ENCODE measurements around the gene C12orf54.

C12orf54 gene

DNA sequence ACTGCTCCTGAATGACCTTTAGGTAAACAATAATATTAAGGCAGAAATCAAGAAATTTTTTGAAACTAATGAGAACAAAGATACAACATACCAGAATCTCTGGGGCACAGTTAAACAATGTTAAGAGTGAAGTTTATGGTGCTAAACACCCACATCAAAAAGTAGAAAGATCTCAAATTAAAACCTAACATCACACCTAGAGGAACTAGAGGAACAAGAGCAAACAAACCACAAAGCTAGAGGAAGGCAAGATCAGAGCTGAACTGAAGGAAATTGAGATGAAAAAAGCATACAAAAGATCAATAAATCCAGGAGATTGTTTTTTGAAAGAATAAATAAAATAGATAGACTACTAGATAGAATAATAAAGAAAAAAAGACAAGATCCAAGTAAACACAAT is 50.3 kb downstream of the C12orf54 start:
- no peaks in the 10 kb centered on the region for H3K27me3 Mint-ChIP-seq
- H3K9me3 Mint-ChIP-seq: peaks cover 2% of the 10 kb centered on the region
- no peaks in the 10 kb centered on the region for H3K36me3 Mint-ChIP-seq
- no peak for DNase-seq
- CTCF ChIA-PET: no interaction called here
- no peak overlapping the region for H3K4me3 Mint-ChIP-seq
- H3K4me1 Mint-ChIP-seq: peaks cover 20% of the 10 kb centered on the region
- peak overlapping the region; percentile 15 for H3K27ac Mint-ChIP-seq

GRCh38 chr12:48536602-48537001 is 54.3 kb downstream of the C12orf54 start:
- Mint-ChIP-seq H3K4me1 (peaks cover 17% of the 10 kb centered on the region), H3K4me3 (no peak overlapping the region), H3K27me3 (no peaks in the 10 kb centered on the region), H3K36me3 (no peaks in the 10 kb centered on the region), H3K27ac (no peak overlapping the region), H3K9me3 (peaks cover 2% of the 10 kb centered on the region)
- DNase-seq: no peak
- CTCF ChIA-PET: no interaction called here

DNA sequence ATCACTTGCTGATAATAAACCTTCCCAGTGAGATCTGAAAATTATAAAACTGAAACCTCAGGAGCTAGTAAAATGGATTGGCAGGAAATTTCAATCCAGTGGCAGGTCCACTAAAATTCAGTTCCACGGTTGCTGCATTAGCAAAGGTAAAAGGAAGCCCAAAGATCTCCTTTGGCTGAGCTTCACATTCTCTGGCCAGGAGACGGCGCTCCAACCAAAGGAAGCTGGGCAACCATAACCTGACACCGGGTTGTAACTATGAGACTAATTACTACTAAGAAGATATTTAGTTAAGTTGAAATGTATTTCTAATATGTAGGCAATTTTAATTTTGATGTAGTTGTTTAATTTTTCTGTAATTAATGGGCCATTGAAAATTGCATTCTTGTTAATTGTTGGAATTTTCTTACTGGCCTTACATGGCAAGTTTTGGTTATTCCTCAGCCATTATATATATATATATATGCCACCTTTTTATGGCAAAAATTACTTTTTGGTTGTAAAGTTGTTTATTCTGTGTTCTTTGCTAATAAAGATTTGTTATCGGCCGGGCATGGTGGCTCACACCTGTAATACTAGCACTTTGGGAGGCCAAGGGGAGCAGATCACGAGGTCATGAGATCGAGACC is 60.1 kb downstream of the C12orf54 start:
- Mint-ChIP-seq H3K9me3 (no peaks in the 10 kb centered on the region), H3K36me3 (no peaks in the 10 kb centered on the region), H3K4me3 (no peak overlapping the region), H3K27me3 (peaks cover 3% of the 10 kb centered on the region), H3K4me1 (no peaks in the 10 kb centered on the region), H3K27ac (no peak overlapping the region)
- peak; percentile 71 for DNase-seq
- CTCF ChIA-PET: interaction anchor here (1.0 to 7.0 kb wide), 10 partner anchors 13 to 253 kb away, joined by 3 to 125 read pairs (median 4); no protein-coding TSS in a partner anchor

DNA sequence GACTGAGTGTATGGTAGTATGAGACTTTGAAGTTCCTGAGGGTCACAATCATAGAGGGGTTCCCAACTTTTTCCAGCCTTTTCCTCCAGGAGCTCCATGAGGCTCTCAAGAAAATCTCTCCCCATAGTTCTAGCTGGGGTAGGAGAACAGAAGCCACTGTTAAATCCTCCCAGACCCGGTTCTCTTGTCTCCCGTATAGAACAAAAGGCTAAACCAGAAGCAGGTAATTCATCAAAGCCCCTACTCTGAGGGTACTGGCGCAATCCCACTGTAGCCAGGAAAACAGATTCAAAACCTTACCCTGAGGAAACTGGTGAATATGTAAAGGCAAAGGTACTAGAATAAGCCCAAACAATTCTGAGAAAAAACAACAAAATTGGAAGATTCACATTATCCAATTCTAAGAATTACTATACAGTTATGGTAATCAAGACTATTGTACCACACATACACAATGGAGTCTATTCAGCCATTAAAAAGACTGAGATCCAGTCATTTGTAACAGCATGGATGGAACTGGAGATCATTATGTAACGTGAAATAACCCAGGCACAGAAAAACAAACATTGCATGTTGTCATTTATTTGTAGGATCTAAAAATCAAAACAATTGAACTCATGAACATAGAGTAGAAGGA is 63.7 kb downstream of the C12orf54 start:
- CTCF ChIA-PET: interaction anchor here (7.0 kb wide), 1 partner anchor 73 kb away, joined by 125 read pairs; no protein-coding TSS in a partner anchor
- no peak overlapping the region for H3K4me3 Mint-ChIP-seq
- DNase-seq: no peak
- no peak overlapping the region for H3K27ac Mint-ChIP-seq
- H3K36me3 Mint-ChIP-seq: no peaks in the 10 kb centered on the region
- peaks cover 5% of the 10 kb centered on the region for H3K9me3 Mint-ChIP-seq
- H3K27me3 Mint-ChIP-seq: peaks cover 4% of the 10 kb centered on the region
- no peaks in the 10 kb centered on the region for H3K4me1 Mint-ChIP-seq

All from activated naive CD4-positive, alpha-beta T cell treated with anti-CD3 and anti-CD28 coated beads, Interleukin-2, amount 10 ng/mL, durations not matched to agents 7 days and 5 days (primary cell).